ENCODE data around the gene FAM110C. TPM values are rescaled to one million over a fixed set of nuclear protein-coding genes. Genes with fewer than 3 reads are reported as not detected.
A peak's percentile ranks its signal among the peaks of the same experiment; 100 is the strongest.

Gene FAM110C
- total RNA-seq, 1 experiment from 2014 or later, result 3.9 TPM

DNA sequence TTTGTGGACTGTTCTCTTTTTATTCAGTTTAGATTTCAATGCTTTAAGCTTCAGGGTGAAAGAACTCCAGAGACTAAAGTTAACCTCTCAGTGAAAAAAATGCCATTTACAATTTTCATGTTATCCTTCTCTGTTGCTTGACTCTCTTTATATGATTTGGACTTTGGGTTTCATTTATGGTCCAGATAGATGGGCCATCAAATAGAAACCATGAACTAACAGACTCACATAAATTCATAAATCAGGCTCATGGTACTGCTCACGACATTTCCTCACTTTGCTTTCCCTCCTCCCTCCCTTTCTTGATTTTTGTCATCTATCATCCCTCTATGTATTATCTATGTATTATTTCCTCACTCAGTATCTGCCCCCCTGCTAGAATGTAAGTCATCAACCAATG, 10.0 kb downstream of the FAM110C start:
- intact Hi-C loops (cut with micrococcal nuclease; ENCODE audit: unreplicated experiment), result no loop called here

DNA sequence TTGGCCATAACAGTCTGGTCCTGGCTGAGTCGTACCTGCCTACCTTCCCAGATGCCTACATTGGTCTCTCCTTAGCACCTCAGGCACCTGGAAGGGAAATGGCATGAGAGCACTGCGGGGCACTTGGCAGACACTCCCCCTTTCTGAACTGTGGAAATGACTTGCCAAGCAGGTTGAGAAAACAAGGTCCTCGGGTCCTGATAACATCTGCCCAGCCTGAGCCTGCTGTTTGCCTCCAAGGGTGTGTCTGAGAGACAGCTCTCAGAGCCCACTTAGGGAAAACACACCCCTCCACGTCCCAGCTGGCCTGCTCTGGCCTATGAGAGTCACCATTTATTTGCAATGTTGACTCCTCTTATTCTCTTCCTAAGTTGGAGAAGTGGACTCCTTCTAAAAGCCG, 10.5 kb downstream of the FAM110C start:
- ChIA-PET CTCF (no interaction called here), POLR2A (no interaction called here)
- peaks cover 9% of the 10 kb centered on the region for H3K4me1 Mint-ChIP-seq (ENCODE audit: low read depth, unreplicated experiment)
- Histone ChIP-seq H3K36me3 (ENCODE audit: control insufficient read depth, insufficient read depth, low read length) (no peaks in the 10 kb centered on the region), H3K27me3 (replicated peaks; ENCODE audit: control insufficient read depth, insufficient read depth, low read length) (no peaks in the 10 kb centered on the region), H3K4me1 (0 out of 2 replicates have a peak, but pooled peaks cover 5% of the 10 kb centered on the region), H3K9me3 (no peaks in the 10 kb centered on the region), H3K4me3 (ENCODE audit: low read depth, low read length) (no peak overlapping the region)
- DNase-seq, result peak; percentile 55 to 69
- peaks cover 4% of the 10 kb centered on the region for H3K36me3 Mint-ChIP-seq (ENCODE audit: insufficient read depth, unreplicated experiment)
- H3K27ac Mint-ChIP-seq (ENCODE audit: unreplicated experiment), result no peak overlapping the region
- no peaks in the 10 kb centered on the region for H3K27me3 Mint-ChIP-seq (ENCODE audit: insufficient read depth, unreplicated experiment)
- TF ChIP-seq, protein P1, sequence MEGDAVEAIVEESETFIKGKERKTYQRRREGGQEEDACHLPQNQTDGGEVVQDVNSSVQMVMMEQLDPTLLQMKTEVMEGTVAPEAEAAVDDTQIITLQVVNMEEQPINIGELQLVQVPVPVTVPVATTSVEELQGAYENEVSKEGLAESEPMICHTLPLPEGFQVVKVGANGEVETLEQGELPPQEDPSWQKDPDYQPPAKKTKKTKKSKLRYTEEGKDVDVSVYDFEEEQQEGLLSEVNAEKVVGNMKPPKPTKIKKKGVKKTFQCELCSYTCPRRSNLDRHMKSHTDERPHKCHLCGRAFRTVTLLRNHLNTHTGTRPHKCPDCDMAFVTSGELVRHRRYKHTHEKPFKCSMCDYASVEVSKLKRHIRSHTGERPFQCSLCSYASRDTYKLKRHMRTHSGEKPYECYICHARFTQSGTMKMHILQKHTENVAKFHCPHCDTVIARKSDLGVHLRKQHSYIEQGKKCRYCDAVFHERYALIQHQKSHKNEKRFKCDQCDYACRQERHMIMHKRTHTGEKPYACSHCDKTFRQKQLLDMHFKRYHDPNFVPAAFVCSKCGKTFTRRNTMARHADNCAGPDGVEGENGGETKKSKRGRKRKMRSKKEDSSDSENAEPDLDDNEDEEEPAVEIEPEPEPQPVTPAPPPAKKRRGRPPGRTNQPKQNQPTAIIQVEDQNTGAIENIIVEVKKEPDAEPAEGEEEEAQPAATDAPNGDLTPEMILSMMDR (IDR thresholded peaks at IDR 0.05; ENCODE audit: insufficient read depth in 1 of 2, low read depth in 1 of 2, low read length in 1 of 2, severe bottlenecking in 1 of 2, unreplicated experiment in 1 of 2), result no peak
- H3K9me3 Mint-ChIP-seq (ENCODE audit: unreplicated experiment), result no peaks in the 10 kb centered on the region
- no peak overlapping the region for H3K4me3 Mint-ChIP-seq (ENCODE audit: unreplicated experiment)
- intact Hi-C loops (cut with micrococcal nuclease; ENCODE audit: unreplicated experiment), result no loop called here
- no TSS peak for BruUV-seq (replicated peaks)

More for the DNA sequence above, 10.0 kb downstream of the FAM110C start:
- Histone ChIP-seq H3K9me3 (no peaks in the 10 kb centered on the region), H3K36me3 (ENCODE audit: control insufficient read depth, insufficient read depth, low read length) (no peaks in the 10 kb centered on the region), H3K27me3 (replicated peaks; ENCODE audit: control insufficient read depth, insufficient read depth, low read length) (no peaks in the 10 kb centered on the region), H3K4me3 (ENCODE audit: low read depth, low read length) (no peak overlapping the region), H3K4me1 (0 out of 2 replicates have a peak, but pooled peaks cover 5% of the 10 kb centered on the region)
- CTCF ChIA-PET, result no interaction called here
- peaks cover 9% of the 10 kb centered on the region for H3K4me1 Mint-ChIP-seq (ENCODE audit: low read depth, unreplicated experiment)
- TF ChIP-seq, protein P1 (IDR thresholded peaks at IDR 0.05; ENCODE audit: insufficient read depth in 1 of 2, low read depth in 1 of 2, low read length in 1 of 2, severe bottlenecking in 1 of 2, unreplicated experiment in 1 of 2), result no peak
- no peak overlapping the region for H3K4me3 Mint-ChIP-seq (ENCODE audit: unreplicated experiment)
- no TSS peak for BruUV-seq (replicated peaks)
- POLR2A ChIA-PET, result no interaction called here
- H3K9me3 Mint-ChIP-seq (ENCODE audit: unreplicated experiment), result no peaks in the 10 kb centered on the region
- peaks cover 4% of the 10 kb centered on the region for H3K36me3 Mint-ChIP-seq (ENCODE audit: insufficient read depth, unreplicated experiment)
- no peak overlapping the region for H3K27ac Mint-ChIP-seq (ENCODE audit: unreplicated experiment)
- DNase-seq, result no peak
- H3K27me3 Mint-ChIP-seq (ENCODE audit: insufficient read depth, unreplicated experiment), result no peaks in the 10 kb centered on the region

DNA sequence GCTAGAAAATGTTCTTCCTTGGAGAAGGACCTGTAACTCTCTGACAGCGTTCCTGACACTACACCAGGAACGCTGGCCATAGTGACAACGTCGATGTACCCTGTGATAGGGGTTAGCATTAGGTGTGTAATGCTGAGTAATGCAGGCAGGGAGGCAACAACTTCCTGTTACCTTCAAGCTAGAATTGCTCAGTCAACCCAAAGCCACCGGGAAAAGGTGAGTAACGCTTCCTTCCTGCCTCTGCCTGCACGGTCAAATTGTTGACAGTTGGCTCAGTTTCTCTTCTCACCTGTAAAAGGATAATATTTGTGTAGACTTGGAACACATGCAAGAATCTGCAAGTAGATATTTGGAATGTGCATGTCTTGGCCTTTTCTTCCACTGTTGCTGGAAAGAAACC, 12.7 kb downstream of the FAM110C start:
- H3K9me3 ChIP-seq, result no peaks in the 10 kb centered on the region
- peaks cover 3% of the 10 kb centered on the region for H3K27me3 Mint-ChIP-seq (ENCODE audit: insufficient read depth, unreplicated experiment)
- TF ChIP-seq, protein P1 (IDR thresholded peaks at IDR 0.05; ENCODE audit: insufficient read depth in 1 of 2, low read depth in 1 of 2, low read length in 1 of 2, severe bottlenecking in 1 of 2, unreplicated experiment in 1 of 2), result no peak
- H3K36me3 ChIP-seq (ENCODE audit: control insufficient read depth, insufficient read depth, low read length), result no peaks in the 10 kb centered on the region
- peaks cover 9% of the 10 kb centered on the region for H3K4me1 Mint-ChIP-seq (ENCODE audit: low read depth, unreplicated experiment)
- no peaks in the 10 kb centered on the region for H3K27me3 ChIP-seq (replicated peaks; ENCODE audit: control insufficient read depth, insufficient read depth, low read length)
- peaks cover 4% of the 10 kb centered on the region for H3K36me3 Mint-ChIP-seq (ENCODE audit: insufficient read depth, unreplicated experiment)
- CTCF ChIA-PET, result no interaction called here
- no peak overlapping the region for H3K4me3 ChIP-seq (ENCODE audit: low read depth, low read length)
- H3K9me3 Mint-ChIP-seq (ENCODE audit: unreplicated experiment), result peaks cover 5% of the 10 kb centered on the region
- H3K4me3 Mint-ChIP-seq (ENCODE audit: unreplicated experiment), result no peak overlapping the region
- no peak for DNase-seq
- H3K4me1 ChIP-seq, result 0 out of 2 replicates have a peak, but pooled peaks cover 5% of the 10 kb centered on the region
- POLR2A ChIA-PET, result no interaction called here
- H3K27ac Mint-ChIP-seq (ENCODE audit: unreplicated experiment), result no peak overlapping the region
- BruUV-seq (replicated peaks), result no TSS peak
- intact Hi-C loops (cut with micrococcal nuclease; ENCODE audit: unreplicated experiment), result no loop called here

Measured in Caco-2 (cell line).